Calu3 (cell line): ENCODE measurements around the gene CSTF3. TPM values are rescaled to one million over a fixed set of nuclear protein-coding genes. Genes with fewer than 3 reads are reported as not detected.
A peak's percentile ranks its signal among the peaks of the same experiment; 100 is the strongest.

Experiments
- BruUV-seq: library from RNA; stranded (reverse); fragments of 400-500 nt; replicated peaks from 2 replicates; lab custom pipeline; 2021; lab: Mats Ljungman, UMichigan
- CTCF ChIA-PET: fragments of 300-600 bp; sonication (Branson Sonifier 250); formaldehyde crosslinking; loops from one replicate; lab custom pipeline; 2022; ENCODE audit warnings: antibody characterized with exemption; lab: Charles Lee
- DNase-seq: peaks from one replicate; pipeline ENCODE4 v3.0.0; 2022
- H3K27ac Mint-ChIP-seq: one replicate; pipeline ENCODE4 v1.8.0; 2022; ENCODE audit warnings: mixed read lengths; ENCODE audit not compliant: unreplicated experiment
- H3K27me3 Mint-ChIP-seq: one replicate; pipeline ENCODE4 v1.8.0; 2022; ENCODE audit warnings: mixed read lengths; ENCODE audit not compliant: unreplicated experiment
- H3K36me3 Mint-ChIP-seq: one replicate; pipeline ENCODE4 v1.8.0; 2022; ENCODE audit warnings: mild to moderate bottlenecking, moderate library complexity, mixed read lengths; ENCODE audit not compliant: insufficient read depth, unreplicated experiment
- H3K4me1 Mint-ChIP-seq: one replicate; pipeline ENCODE4 v1.8.0; 2022; ENCODE audit warnings: mild to moderate bottlenecking, low read depth, mixed read lengths; ENCODE audit not compliant: unreplicated experiment
- H3K4me3 Mint-ChIP-seq: one replicate; pipeline ENCODE4 v1.8.0; 2022; ENCODE audit warnings: mild to moderate bottlenecking, low read depth, moderate library complexity, mixed read lengths; ENCODE audit not compliant: unreplicated experiment
- H3K9me3 Mint-ChIP-seq: one replicate; pipeline ENCODE4 v1.8.0; 2022; ENCODE audit warnings: low read depth, mixed read lengths; ENCODE audit not compliant: unreplicated experiment
- intact Hi-C: fragments of 100-400 bp; cut with micrococcal nuclease; formaldehyde crosslinking; loops from one replicate; pipeline ENCODE4 v1.10.0; 2022; ENCODE audit not compliant: unreplicated experiment
- total RNA-seq: library from RNA; stranded (reverse); gene quantifications from 2 replicates; pipeline ENCODE4 v1.2.3, GENCODE V29; 2022
- TF ChIP-seq, protein P1 (sequence below): fragments of 200-600 bp; IDR thresholded peaks from one replicate; pipeline ENCODE4 v1.8.0; 2022; ENCODE audit warnings: antibody characterized with exemption; ENCODE audit not compliant: unreplicated experiment

CSTF3 gene
- total RNA-seq, 1 experiment from 2014 or later, result 51.1 TPM

DNA sequence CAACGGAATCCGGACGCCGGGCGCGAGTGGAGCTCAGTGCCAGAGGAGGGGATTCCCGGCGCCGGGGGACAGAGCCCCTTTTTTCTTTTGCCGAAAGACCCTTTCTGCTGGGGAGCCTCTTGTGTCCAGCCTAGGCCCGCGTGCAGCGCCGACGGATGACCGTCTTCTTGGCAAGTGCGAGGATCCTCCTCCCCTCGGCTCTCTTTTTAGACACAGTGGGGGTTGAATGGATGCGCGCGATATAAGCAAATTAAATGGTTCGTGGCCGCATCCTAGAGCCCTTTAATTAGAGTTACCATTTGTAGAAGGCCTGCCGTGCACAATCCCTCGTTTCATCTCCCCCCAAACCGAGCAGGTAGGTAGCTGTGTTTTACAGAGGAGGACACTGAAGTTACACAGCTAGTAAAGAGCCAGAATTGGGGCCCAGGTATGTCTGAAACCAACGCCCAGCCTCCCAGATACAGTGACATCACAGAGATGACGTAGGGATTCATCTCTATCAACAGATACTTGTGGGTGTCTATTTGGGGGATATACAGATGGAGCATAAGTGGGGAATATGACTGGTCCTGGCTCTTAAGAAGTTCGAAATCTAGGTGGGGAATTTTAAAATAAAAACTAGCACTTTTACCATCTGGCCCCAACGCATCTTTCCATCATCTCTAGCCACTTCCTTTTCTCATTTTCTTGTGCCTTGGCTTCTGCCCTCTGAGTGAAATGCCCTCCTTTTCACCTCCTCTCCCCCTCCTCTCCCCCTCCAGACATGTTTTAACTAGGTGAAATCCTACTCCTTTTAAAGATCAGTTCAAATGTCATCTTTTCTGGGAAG is 121.0 kb downstream of the CSTF3 start:
- Mint-ChIP-seq H3K36me3 (peaks cover 22% of the 10 kb centered on the region), H3K9me3 (no peaks in the 10 kb centered on the region), H3K27me3 (no peaks in the 10 kb centered on the region), H3K4me1 (peaks cover 20% of the 10 kb centered on the region), H3K4me3 (peak overlapping the region; percentile 80), H3K27ac (peak overlapping the region; percentile 9)
- intact Hi-C loops, result no loop called here
- TF ChIP-seq, protein P1, sequence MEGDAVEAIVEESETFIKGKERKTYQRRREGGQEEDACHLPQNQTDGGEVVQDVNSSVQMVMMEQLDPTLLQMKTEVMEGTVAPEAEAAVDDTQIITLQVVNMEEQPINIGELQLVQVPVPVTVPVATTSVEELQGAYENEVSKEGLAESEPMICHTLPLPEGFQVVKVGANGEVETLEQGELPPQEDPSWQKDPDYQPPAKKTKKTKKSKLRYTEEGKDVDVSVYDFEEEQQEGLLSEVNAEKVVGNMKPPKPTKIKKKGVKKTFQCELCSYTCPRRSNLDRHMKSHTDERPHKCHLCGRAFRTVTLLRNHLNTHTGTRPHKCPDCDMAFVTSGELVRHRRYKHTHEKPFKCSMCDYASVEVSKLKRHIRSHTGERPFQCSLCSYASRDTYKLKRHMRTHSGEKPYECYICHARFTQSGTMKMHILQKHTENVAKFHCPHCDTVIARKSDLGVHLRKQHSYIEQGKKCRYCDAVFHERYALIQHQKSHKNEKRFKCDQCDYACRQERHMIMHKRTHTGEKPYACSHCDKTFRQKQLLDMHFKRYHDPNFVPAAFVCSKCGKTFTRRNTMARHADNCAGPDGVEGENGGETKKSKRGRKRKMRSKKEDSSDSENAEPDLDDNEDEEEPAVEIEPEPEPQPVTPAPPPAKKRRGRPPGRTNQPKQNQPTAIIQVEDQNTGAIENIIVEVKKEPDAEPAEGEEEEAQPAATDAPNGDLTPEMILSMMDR, result no peak
- no peak for DNase-seq
- BruUV-seq, result no TSS peak
- CTCF ChIA-PET, result interaction anchor here (0.6 to 1.6 kb wide), 2 partner anchors 21 to 401 kb away, joined by 4 read pairs; no protein-coding TSS in a partner anchor

DNA sequence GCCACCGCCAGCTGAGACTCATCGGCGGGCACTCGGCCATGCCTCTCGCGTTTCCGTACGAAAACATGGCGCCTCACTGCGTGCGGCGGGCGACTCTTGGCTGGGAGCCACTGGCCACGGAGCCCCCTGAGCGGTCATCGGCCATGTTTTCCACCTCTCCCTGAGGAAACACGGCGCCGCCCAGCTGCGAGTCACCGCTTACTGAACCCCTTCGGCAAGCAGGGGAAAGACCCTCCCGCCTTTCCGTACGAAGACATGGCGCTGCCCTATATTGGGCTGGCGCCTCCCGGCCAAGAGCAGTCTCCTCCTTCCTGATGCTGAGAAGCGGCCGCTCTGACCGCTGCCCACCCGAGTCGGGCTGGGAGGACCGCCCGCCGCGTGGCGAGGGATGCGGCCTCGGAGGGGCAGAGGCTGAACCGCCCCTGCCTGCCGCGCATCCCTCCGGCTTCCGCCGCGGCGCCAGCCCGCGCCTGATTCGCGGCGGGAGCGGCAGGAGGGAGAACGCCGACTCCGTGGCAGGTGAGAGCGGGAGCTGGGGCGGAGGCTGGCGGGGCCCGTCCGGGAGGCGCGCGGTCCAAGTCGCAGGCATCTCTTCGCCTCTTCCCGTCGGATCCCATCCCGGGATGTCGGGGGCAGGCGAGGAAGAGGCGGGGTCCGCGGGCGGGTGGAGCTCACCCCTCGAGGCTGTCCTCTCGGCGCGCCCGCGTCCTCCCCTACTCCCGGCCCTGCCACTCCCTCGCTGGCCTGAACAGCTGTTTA is 121.8 kb downstream of the CSTF3 start, which contains the start of gene TCP11L1:
Gene TCP11L1 (plus strand): TSS at position 299 of the 759 bp plus-strand sequence. CDS start 4,202 bp downstream, outside the sequence.
- intact Hi-C loops, result no loop called here
- H3K4me3 Mint-ChIP-seq, result peak within 1 kb of the TSS; percentile 80
- BruUV-seq, result no TSS peak
- CTCF ChIA-PET, result interaction anchor here (0.6 to 1.6 kb wide), 4 partner anchors 22 to 766 kb away, joined by 3 to 4 read pairs (median 4); no protein-coding TSS in a partner anchor
- H3K9me3 Mint-ChIP-seq, result no peaks in the 10 kb centered on the region
- H3K27ac Mint-ChIP-seq, result peak within 1 kb of the TSS; percentile 71
- peak; percentile 71 for DNase-seq
- H3K27me3 Mint-ChIP-seq, result no peaks in the 10 kb centered on the region
- peaks cover 17% of the 10 kb centered on the region for H3K4me1 Mint-ChIP-seq
- TF ChIP-seq, protein P1, result no peak
- peaks cover 22% of the 10 kb centered on the region for H3K36me3 Mint-ChIP-seq

DNA sequence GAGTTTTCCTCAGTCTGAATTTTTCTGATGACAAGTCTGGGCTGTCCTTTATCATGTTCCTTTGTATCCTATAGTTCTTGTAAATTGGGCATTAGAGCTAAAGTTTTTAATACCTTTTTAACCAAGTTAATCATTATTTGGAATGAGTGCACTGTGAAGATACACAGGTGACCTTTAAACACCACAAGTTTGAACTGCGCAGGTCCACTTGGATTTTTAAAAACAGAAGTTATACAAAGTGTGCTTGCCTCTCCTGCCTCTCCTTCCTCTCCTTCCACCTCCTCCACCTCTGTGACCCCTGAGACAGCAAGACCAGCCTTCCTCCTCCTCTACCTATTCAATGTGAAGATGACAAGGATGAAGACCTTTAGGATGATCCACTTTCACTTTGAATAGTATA is 126.3 kb downstream of the CSTF3 start:
- no peaks in the 10 kb centered on the region for H3K4me1 Mint-ChIP-seq
- TF ChIP-seq, protein P1, result no peak
- CTCF ChIA-PET, result interaction anchor here (0.6 kb wide), 1 partner anchor 18 kb away, joined by 7 read pairs; no protein-coding TSS in a partner anchor

More for the DNA sequence above, 126.3 kb downstream of the CSTF3 start:
- Mint-ChIP-seq H3K4me3 (no peak overlapping the region), H3K27ac (no peak overlapping the region), H3K9me3 (no peaks in the 10 kb centered on the region), H3K27me3 (no peaks in the 10 kb centered on the region), H3K36me3 (peaks cover 14% of the 10 kb centered on the region)
- BruUV-seq, result no TSS peak
- intact Hi-C loops, result no loop called here
- no peak for DNase-seq

Other genes starting within 250 kb of the CSTF3 start
- gene DEPDC7, start 145.6 kb downstream of the CSTF3 start, total RNA-seq, result 1.2 and 1.6 TPM in 2 replicates
- gene TCP11L1, start 121.9 kb downstream of the CSTF3 start, total RNA-seq, result 8.6 and 9.6 TPM in 2 replicates
- 53.6 and 61.5 TPM in 2 replicates for gene HIPK3, start 95.9 kb upstream of the CSTF3 start, total RNA-seq
- gene KIAA1549L, start 214.6 kb upstream of the CSTF3 start, total RNA-seq, result 14.0 and 18.8 TPM in 2 replicates